Measurements from ENCODE around the gene AZU1.

The AZU1 gene

GRCh38 chr19:870314-870713 is 42.7 kb downstream of the AZU1 start:
- no peak overlapping the region for H3K9ac ChIP-seq (ENCODE audit: low read depth, low read length)
- no peaks in the 10 kb centered on the region for H3K79me2 ChIP-seq (ENCODE audit: insufficient read depth, low read length)
- no peak overlapping the region for H2AFZ ChIP-seq (ENCODE audit: low read depth, low read length)
- H4K20me1 ChIP-seq (ENCODE audit: insufficient read depth, low read length), result peaks cover 5% of the 10 kb centered on the region; the same call in 1 of the 2 replicates
- no peaks in the 10 kb centered on the region for H3K9me3 ChIP-seq (ENCODE audit: insufficient read depth, low read length, severe bottlenecking)
- no peak overlapping the region for H3K4me2 ChIP-seq (ENCODE audit: insufficient read depth, low read length)
- H3K27me3 ChIP-seq (ENCODE audit: insufficient read depth, low read length, poor library complexity), result no peaks in the 10 kb centered on the region
- ATAC-seq (ENCODE audit: insufficient read depth, low read depth) (no peak), DNase-seq (no peak)
- no peak overlapping the region for H3K27ac ChIP-seq (ENCODE audit: low read length)
- TF ChIP-seq CTCF (IDR thresholded peaks at IDR 0.05; ENCODE audit: borderline replicate concordance, extremely low read depth, low read length, poor library complexity, severe bottlenecking), result no peak
- TF ChIP-seq EZH2 (IDR thresholded peaks at IDR 0.05; ENCODE audit: borderline replicate concordance, low read depth, low read length, severe bottlenecking), result no peak
- H3K36me3 ChIP-seq (ENCODE audit: insufficient read depth, low read length), result peaks cover 58% of the 10 kb centered on the region
- no peak overlapping the region for H3K4me3 ChIP-seq (ENCODE audit: low read depth in 1 of 2, low read length in 2 of 2)
- H3K4me1 ChIP-seq (ENCODE audit: insufficient read depth, low read length), result no peaks in the 10 kb centered on the region

GRCh38 chr19:870963-871401 is 43.3 kb downstream of the AZU1 start:
- Histone ChIP-seq H2AFZ (ENCODE audit: low read depth, low read length) (no peak overlapping the region), H3K27ac (ENCODE audit: low read length) (no peak overlapping the region), H3K4me2 (ENCODE audit: insufficient read depth, low read length) (no peak overlapping the region), H4K20me1 (ENCODE audit: insufficient read depth, low read length) (peaks cover 5% of the 10 kb centered on the region; the same call in 1 of the 2 replicates), H3K4me1 (ENCODE audit: insufficient read depth, low read length) (no peaks in the 10 kb centered on the region), H3K4me3 (ENCODE audit: low read depth in 1 of 2, low read length in 2 of 2) (no peak overlapping the region), H3K36me3 (ENCODE audit: insufficient read depth, low read length) (peaks cover 64% of the 10 kb centered on the region), H3K79me2 (ENCODE audit: insufficient read depth, low read length) (no peaks in the 10 kb centered on the region), H3K9me3 (ENCODE audit: insufficient read depth, low read length, severe bottlenecking) (no peaks in the 10 kb centered on the region), H3K9ac (ENCODE audit: low read depth, low read length) (no peak overlapping the region), H3K27me3 (ENCODE audit: insufficient read depth, low read length, poor library complexity) (no peaks in the 10 kb centered on the region)
- no peak for DNase-seq
- no peak for ATAC-seq (ENCODE audit: insufficient read depth, low read depth)
- TF ChIP-seq CTCF (IDR thresholded peaks at IDR 0.05; ENCODE audit: borderline replicate concordance, extremely low read depth, low read length, poor library complexity, severe bottlenecking) (no peak), EZH2 (IDR thresholded peaks at IDR 0.05; ENCODE audit: borderline replicate concordance, low read depth, low read length, severe bottlenecking) (no peak)

- no peaks in the 10 kb centered on the region for H3K79me2 ChIP-seq (ENCODE audit: insufficient read depth, low read length)
- no peak overlapping the region for H3K9ac ChIP-seq (ENCODE audit: low read depth, low read length)
- no peaks in the 10 kb centered on the region for H3K4me1 ChIP-seq (ENCODE audit: insufficient read depth, low read length)
- TF ChIP-seq CTCF (IDR thresholded peaks at IDR 0.05; ENCODE audit: borderline replicate concordance, extremely low read depth, low read length, poor library complexity, severe bottlenecking) (no peak), EZH2 (IDR thresholded peaks at IDR 0.05; ENCODE audit: borderline replicate concordance, low read depth, low read length, severe bottlenecking) (no peak)
- peaks cover 5% of the 10 kb centered on the region; the same call in 1 of the 2 replicates for H4K20me1 ChIP-seq (ENCODE audit: insufficient read depth, low read length)
- no peak overlapping the region for H3K4me3 ChIP-seq (ENCODE audit: low read depth in 1 of 2, low read length in 2 of 2)
- no peak overlapping the region for H3K4me2 ChIP-seq (ENCODE audit: insufficient read depth, low read length)
- H3K27ac ChIP-seq (ENCODE audit: low read length), result no peak overlapping the region
- ATAC-seq (ENCODE audit: insufficient read depth, low read depth), result no peak
- no peaks in the 10 kb centered on the region for H3K27me3 ChIP-seq (ENCODE audit: insufficient read depth, low read length, poor library complexity)
- peaks cover 71% of the 10 kb centered on the region for H3K36me3 ChIP-seq (ENCODE audit: insufficient read depth, low read length)
- H2AFZ ChIP-seq (ENCODE audit: low read depth, low read length), result no peak overlapping the region
- no peak for DNase-seq
- H3K9me3 ChIP-seq (ENCODE audit: insufficient read depth, low read length, severe bottlenecking), result no peaks in the 10 kb centered on the region
Measured at GRCh38 chr19:871446-872265, 44.0 kb downstream of the AZU1 start.

Measured in DND-41 (cell line).